Cardiac septum (tissue), 1 donor: ENCODE results near the gene PTPRM. TPM values are rescaled to one million over a fixed set of nuclear protein-coding genes. Genes with fewer than 3 reads are reported as not detected.

ENCODE experiments used
- DNase-seq: peaks from one replicate; pipeline ENCODE4 v3.0.0-alpha.2; 2020; ENCODE audit warnings: low spot score
- intact Hi-C: fragments of 100-400 bp; cut with DNase I; formaldehyde crosslinking; loops from one replicate; pipeline ENCODE4 v1.14.0; 2022
- total RNA-seq: library from RNA; stranded (reverse); fragmentation: NEBNext Ultra II Directional; extraction: Animal tissue kit (Norgen Biotek cat#: 25700); gene quantifications from one replicate; pipeline ENCODE4 v1.2.1, GENCODE V29; 2021
- donor health status: DM: no; HTN: no; CAD: no.

Gene PTPRM
- total RNA-seq, 1 donor from 2014 or later = 132 TPM

DNA sequence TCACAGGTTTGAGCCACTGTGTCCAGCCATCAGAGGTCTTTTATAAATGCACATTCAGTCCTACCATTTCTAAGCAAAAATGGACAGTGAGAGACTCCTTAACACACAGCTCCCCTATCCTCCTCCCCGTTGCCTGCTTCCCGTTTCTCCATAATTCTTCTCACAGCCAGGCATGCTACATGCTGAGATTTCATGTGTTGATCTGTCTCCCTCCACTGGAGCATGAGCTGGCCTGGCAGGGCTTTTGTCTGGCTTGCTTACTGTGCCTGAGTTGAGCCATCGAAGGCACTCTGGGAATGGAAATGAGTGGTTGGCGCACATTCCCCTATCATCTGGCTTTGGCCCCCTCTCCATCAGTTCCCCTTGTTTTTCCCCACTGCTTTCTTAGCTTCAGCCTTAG lies 413.5 kb downstream of the PTPRM start:
- DNase-seq = no peak
- intact Hi-C loops = no loop called here

DNA sequence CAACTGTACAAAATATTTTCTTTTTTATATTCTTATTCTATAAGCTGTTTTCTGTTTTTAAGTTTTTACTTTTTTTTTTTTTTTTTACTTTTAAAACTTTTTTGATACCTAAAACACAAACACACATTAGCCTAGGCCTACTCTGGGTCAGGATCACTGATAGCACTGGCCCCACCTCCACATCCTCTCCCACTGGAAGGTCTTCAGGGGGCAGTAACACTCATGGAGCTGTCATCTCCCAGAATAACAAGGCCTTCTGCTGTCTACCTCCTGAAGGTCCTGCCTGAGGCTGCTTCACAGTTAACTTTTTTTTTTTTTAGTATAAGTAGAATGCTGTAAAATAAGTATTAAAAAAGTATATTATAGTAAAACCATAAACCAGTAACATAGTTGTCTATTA lies 415.1 kb downstream of the PTPRM start:
- intact Hi-C loops = no loop called here
- no peak for DNase-seq

DNA sequence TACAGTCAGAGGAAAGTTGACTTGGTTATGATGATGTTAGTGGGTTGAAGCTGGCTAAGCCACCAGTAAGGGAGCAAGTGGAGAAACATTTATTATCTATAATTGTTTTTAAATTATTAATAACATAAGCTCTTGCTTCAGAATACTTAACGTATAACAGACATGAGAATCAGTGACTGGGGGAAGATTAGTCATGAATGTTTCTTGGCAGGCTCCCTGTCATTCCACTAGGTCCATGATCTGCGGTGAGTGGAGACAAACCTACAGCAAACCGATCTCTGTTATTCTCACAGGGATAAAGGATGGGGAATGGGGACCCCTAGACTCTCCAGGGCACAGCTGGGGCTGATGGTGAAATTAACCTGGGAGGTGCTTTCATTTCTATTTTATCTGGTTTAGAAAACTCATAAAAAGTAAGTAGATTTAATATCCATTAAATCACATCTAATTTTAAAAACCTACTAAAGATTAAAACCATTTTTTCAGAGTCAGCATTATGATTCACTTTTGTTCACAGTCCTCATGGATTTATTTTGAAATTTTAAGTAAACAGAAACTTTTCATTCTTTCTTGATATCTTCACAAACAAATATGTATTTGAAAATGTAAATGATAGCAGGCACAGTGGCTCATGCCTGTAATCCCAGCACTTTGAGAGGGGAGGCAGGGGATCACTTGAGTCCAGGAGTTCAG lies 420.3 kb downstream of the PTPRM start:
- DNase-seq = no peak
- intact Hi-C loops = no loop called here

DNA sequence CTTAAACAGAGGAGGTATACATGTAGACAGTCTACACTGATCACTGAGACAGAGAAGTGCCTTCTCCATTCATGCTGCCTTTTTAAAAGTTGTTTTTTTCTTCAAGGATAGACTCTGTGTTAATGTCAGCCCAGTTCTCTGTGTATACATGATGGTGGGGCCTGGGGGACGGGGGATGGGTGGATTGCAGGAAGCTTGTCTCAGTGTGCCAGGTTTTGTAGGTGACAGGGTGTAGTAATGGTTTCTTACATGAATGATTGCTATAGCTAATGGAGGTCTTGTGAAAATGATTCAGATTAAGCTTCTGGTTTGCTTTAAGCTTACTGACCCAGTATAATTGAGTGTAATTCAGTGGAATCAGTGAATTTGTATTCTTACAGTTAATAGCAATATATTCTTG lies 423.6 kb downstream of the PTPRM start:
- intact Hi-C loops = no loop called here
- no peak for DNase-seq

DNA sequence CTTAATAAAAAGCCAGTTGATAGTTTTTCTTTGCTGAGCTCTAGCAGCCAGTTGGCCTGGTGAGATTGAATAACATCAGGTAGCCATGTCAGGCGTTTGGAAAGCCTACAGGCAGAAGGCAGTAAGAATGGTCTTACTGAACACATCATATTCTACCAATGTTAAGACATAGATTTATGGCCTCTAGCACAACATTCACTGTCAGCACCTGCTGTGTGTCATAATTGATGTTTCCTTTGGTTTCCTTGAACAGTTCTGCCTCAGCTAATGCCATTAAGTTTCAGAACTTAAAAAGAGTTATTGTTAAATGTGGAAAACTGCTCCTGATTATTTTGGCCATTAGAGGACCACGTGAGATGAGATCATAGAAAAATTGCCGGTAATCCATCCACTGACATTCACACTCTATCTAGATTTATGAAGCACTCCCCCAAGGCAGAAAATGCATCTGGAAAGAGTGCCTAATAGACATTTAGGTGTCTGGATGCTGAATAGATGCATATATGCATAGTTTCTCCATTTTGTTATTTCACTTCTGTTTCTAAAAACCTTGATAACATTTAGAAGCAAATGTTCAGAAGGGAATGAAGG lies 434.7 kb downstream of the PTPRM start:
- intact Hi-C loops = no loop called here
- DNase-seq = no peak

DNA sequence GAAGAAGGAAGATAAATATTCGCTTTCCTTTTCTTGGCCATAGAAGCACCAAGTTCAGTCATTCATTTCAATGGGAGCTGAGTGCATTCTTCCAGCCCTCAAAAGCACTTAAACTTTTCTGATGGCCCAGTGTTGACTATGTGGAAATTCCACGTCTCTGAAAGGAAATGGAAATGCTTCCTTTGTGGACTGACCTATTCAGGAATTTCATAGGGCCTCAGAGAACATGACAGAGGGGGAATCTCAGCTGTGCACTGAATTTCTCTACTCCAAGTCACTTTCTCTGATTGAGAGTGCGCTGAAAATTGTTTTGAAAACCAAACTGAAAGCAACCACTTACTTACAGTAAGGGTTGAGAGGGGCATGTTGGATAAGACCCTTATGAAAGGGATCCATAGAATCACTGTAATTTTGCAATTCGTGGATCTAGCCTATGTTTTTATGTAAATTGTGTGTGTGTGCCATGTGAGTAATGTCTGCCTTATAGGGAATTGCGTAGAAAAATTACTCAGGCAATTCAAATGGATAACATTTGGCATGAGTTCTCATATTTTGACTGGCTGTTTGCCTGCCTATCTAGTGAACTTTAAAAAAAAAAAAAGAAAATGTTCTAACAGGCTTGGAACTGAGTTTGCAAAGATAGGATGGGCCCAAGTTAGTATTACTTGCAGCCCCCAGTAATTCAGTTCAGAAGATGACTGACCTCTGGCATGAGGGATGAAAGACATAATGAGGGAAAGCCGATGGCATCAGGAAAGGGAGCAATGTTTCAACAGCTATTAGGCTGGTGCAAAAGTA lies 437.0 kb downstream of the PTPRM start:
- DNase-seq = no peak
- intact Hi-C loops = no loop called here

DNA sequence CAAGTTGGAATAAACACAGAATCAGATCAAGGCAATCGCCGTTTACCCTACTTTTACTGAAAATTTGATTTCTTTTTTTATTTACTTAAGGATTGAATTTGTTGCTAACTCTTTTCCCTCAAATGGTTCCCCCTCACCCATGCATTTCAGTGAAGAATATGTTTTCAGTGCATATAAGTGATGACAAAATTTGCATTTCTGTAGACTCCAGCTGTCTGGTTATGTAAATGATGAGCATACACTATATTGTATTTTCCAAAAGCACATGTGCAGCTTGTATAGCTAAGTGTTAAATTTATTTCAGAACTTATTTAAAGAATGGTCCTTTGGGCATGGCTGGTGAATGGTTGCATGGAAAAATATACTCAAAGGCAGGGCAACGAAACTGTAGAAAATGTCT lies 437.7 kb downstream of the PTPRM start:
- no peak for DNase-seq
- intact Hi-C loops = no loop called here

DNA sequence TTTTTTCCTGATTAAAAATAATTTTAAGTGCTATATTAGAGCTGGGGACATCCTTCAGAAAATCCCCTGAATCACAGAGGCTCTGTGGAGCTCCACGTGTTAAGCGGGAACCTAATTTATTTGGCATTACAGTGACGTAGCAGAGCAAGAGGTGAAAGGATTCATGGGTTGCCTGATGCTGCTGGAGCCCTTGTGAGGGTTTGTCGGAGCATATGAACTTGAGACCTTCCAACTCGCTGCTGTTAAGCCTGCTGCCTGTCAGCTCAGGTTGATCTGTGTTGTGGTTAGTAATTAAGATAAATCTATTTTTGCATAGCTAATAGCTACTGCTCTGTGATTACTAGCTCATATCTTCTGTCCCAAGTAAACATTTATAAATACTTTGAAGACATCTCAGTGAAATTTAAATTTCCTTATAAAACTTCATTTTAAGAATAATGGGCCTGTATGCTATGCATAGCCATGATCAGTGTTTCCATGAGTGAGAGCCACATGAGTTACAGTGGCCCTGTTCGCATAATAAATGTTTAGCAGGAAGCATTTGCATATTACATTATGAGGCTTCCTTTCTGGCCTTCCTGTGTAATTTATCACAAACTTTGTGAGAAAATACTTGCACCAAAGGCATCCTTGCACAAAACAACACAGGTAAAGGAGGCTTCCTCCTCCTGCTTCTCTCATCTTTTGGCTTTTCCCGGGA lies 438.9 kb downstream of the PTPRM start:
- DNase-seq = no peak
- intact Hi-C loops = no loop called here

DNA sequence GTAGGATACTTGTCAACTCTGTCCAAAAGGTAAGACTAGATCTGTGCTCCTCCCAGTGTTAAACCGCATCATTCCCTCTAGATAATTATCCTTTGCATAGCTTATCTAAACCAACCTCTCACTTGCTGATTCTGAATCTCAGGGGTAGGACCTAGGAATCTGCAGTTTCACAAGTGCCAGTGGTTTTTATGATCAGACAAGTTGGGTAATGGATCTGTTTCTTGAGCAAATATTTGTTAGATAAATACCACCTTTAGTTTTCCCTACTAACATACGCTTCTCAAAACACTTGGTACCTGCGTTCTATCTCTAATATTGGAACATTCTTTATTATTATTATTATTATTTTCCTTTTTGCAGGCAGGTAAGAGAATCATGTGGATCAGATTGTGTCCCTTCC lies 439.9 kb downstream of the PTPRM start:
- DNase-seq = no peak
- intact Hi-C loops = no loop called here

DNA sequence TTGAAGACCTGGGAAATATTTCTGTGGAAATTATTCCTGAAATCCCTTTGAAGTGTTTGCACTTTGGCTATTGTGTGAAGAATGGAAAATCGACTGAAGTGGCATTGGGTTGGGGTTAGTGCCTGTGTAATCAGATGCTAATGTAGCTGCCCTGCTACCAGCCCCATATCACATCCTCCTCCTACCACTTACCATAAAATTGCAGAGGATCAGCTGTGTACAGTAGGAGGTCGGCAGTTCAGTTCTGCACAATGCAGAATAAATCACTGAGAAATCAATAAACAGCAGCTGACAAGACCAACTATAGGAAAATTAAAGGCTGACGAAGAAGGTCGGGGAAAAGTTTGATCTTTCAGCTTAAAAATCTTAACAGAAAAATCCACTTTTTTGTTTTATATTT lies 440.9 kb downstream of the PTPRM start:
- no peak for DNase-seq
- intact Hi-C loops = no loop called here

DNA sequence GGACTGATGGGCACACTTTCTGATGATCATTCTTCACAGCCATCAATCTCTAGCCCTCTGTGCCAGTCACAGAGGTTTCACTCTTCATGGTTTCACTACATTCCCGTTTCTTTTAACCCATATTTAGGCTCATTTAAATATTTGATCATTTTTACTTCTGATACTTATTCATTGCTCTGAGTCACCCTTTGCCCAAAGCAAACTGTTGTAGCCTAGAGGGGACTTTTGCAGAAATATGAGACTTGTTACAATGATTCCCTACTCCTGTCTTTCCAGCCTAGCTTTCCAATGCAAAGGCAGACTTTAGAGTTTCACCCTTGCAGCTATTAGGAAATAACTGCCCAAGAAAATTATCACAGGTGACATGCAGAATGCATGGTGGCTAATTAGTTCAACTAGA lies 444.2 kb downstream of the PTPRM start:
- DNase-seq = no peak
- intact Hi-C loops = no loop called here

DNA sequence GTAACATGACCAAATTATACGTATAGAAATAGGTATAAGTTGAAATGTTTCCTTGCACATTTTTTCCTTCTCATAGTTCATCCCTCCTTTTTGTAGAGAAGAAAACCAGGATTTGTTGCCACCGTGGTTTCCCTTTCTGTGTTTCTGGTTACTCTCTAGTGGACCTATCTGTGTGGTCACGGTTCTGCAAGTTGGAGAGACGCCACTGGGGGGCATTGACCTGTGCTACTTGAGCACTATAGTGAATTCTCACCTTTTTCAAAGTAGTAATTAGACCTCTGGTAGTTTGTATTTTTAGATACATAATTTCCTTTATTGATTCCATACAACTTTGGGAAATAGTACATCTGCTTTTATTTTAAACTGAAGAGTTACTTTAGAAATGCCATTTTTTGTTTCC lies 444.8 kb downstream of the PTPRM start:
- no peak for DNase-seq
- intact Hi-C loops = no loop called here

DNA sequence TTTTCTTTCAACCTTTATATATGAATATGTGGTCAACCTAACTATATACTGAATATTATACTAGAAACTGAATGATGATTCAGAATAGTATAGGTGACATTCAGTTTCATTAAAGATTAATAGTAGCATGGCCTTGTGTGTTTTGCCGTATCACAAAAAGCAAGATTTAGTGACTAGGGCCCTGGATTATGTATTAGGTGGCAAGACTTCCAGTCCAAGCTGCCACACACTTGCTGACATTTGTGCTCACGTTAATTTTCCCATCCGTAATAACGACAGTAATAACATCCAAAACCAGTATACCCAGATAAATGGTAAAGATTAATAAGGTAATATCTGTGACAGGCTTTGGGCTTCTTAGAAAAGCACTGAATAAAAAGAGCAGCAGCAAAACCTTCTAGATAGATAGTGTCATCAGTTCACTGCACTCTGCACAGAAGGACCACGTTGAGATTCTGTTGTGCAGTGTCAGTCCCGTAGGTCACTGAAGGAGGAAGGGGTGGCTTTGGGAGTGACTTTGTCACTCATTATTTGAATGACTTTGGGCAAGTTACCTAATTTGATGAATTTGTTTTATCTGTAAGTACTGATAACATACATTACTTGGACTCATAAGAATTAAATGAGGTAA lies 451.7 kb downstream of the PTPRM start:
- intact Hi-C loops = no loop called here
- DNase-seq = no peak

DNA sequence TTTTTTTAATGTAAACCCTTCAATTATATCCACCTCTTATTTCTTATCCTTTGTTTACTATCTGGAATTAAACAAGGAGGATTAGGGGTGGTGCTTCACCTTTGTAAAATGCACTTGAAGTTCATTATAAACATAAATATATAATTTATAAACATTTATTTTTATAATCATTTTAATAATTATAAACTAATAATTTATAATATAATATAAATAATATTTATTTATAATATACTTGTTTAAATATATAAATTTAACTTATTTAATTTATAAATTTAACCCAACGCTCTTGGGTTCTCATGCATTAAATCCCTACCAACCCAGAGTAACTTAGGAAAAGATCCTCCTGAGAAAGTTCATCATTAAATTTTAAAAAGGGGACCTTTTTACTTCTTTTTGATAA lies 452.5 kb downstream of the PTPRM start:
- DNase-seq = no peak
- intact Hi-C loops = no loop called here

DNA sequence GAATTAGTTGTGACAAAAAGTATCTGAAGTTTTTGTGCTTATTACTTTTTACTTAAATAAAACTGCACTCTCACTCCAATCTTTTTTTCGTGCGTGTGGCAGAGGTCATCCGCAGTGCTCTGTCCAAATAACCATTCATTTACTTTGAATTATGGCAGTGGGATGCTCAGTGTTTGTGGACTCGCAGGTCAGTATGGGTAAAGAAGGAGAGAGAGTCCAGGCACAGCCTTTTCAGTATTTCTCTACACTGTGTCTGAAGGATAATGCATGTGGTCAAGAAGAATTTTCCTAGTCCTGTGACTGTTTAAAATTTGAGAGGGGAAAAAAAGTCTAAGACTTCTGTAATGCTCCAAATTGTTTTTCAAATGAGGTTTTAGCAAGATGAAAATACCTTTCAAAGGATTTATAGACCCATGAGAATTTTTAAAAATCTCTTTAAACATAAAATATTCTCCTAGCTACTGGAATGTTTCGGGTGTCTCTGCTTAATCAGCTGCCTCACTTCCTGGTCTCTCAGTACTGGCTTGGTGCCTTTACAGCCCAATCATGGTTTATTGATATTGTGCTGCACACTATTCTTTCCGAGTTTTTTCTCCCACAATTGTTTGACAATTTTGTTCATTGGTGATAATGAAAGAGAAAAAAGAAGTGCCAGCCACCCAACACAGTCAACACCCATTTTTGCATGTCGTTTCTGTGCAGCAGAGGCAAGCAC lies 453.2 kb downstream of the PTPRM start:
- intact Hi-C loops = no loop called here
- no peak for DNase-seq

DNA sequence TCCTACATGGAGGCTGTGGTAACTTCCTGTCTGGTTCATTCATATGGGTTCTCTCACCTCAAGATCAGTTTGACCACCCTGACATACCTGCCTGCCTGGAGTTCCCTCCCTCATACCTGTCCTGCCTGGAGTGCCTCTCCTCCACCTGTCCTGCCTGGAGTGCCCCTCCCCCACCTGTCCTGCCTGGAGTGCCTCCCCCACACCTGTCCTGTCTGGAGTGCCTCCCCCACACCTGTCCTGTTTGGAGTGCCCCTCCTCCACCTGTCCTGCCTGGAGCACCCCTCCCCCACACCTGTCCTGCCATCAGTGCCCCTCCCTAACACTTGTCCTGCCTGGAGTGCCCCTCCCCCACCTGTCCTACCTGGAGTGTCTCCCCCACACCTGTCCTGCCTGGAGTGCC lies 461.9 kb downstream of the PTPRM start:
- DNase-seq = no peak
- intact Hi-C loops = no loop called here

DNA sequence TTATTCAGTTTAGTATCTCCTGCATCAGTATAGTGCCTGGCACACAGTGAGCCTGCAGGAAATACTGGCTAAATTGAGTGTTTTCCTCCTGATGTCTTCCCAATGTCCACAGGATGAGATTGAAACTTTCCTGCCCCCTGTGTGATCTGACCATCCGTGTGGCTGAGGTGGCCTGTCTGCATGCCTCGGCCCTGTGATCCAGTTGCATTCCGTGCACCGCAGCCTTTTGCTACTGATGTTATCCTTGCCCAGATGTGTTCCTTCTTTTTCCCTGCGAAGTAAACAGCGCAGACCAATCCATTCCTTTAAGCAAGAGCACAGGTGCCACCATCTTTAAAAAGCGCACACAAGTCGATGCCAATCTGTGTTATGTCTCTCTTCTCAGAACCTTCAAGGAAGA lies 462.6 kb downstream of the PTPRM start:
- intact Hi-C loops = no loop called here
- DNase-seq = no peak

DNA sequence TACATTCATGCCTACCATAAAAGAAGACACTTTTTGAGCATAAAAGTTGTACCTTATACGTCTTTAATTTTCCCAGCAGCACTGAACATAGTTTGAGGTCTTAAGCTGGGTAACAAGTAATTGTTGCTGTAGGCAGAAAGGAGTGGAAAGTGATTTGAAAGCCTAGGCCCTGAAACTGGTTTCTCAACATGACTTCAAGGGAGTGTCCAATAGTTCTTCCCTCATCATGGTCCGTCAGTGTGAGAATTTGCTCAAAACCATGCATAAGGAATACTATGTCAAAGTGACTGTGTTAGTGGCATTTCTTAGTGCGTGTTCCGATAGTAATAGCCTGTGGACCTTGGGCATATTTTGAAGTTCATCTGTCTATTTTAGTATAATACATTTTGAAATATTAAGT lies 463.1 kb downstream of the PTPRM start:
- DNase-seq = no peak
- intact Hi-C loops = no loop called here

DNA sequence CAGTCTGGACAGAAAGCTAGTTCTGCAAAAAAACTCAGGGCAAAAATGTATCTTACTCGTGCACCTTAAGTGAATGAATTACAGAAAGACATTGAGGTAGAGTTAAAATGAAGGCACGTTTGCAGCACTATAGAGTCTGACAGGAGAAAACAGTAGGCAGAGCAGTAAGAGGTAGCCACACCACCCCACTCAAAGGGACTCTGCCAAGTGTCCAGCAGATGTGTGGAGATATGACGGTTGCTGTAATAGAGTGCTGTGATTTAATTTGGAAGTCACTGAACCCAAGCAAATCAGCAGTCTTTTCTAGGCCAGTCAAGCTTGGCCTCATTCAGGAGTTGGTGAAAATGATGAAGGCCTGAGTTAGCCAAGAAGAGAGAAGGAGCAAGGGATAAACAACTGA lies 464.4 kb downstream of the PTPRM start:
- intact Hi-C loops = no loop called here

More for the DNA sequence above, 464.4 kb downstream of the PTPRM start:
- DNase-seq = no peak
